HepG2 (cell line): ENCODE data around the gene EFS. TPM values are rescaled to one million over a fixed set of nuclear protein-coding genes. Genes with fewer than 3 reads are reported as not detected.

ENCODE experiments used
- ARNT ChIP-seq: fragments of 450-650 bp; IDR thresholded peaks from 2 replicates; pipeline ENCODE4 v1.6.1; 2017
- FOSL2 ChIP-seq: sonication (generic); formaldehyde crosslinking; IDR thresholded peaks from 2 replicates; pipeline ENCODE4 v1.4.0; 2020; ENCODE audit warnings: missing genetic modification reagents
- HOXA3 ChIP-seq: sonication (generic); formaldehyde crosslinking; IDR thresholded peaks from 2 replicates; pipeline ENCODE4 v1.5.0; 2020; ENCODE audit warnings: missing genetic modification reagents
- MXD3 ChIP-seq: IDR thresholded peaks from 2 replicates; pipeline ENCODE4 v1.6.1; 2016; ENCODE audit warnings: mild to moderate bottlenecking, missing biosample characterization, missing genetic modification reagents
- SNAI1 ChIP-seq: sonication (generic); formaldehyde crosslinking; IDR thresholded peaks from 2 replicates; pipeline ENCODE4 v1.5.0; 2020; ENCODE audit warnings: mild to moderate bottlenecking, missing genetic modification reagents, borderline replicate concordance
- SNRNP70 ChIP-seq: fragments of 200-400 bp; formaldehyde crosslinking; IDR thresholded peaks from 2 replicates; pipeline ENCODE4 v1.6.1; 2017; ENCODE audit warnings: mild to moderate bottlenecking, low read depth, low read length, moderate library complexity
- SSRP1 ChIP-seq: IDR thresholded peaks from 2 replicates; pipeline ENCODE4 v1.6.1; 2016; ENCODE audit warnings: control low read depth
- TBX2 ChIP-seq: sonication (generic); formaldehyde crosslinking; IDR thresholded peaks from 2 replicates; pipeline ENCODE4 v1.5.0; 2020; ENCODE audit warnings: missing genetic modification reagents, mild to moderate bottlenecking, borderline replicate concordance
- TIGD3 ChIP-seq: sonication (generic); formaldehyde crosslinking; IDR thresholded peaks from 2 replicates; pipeline ENCODE4 v1.5.1; 2020; ENCODE audit warnings: mild to moderate bottlenecking, missing genetic modification reagents, borderline replicate concordance
- TRIM24 ChIP-seq: sonication (generic); formaldehyde crosslinking; IDR thresholded peaks from 2 replicates; pipeline ENCODE4 v1.8.0; 2022; ENCODE audit warnings: mild to moderate bottlenecking, missing genetic modification reagents
- UBTF ChIP-seq: sonication (generic); formaldehyde crosslinking; IDR thresholded peaks from 2 replicates; pipeline ENCODE4 v1.4.0; 2020; ENCODE audit warnings: mild to moderate bottlenecking, missing genetic modification reagents
- XBP1 ChIP-seq: sonication (generic); formaldehyde crosslinking; IDR thresholded peaks from 2 replicates; pipeline ENCODE4 v1.5.0; 2020; ENCODE audit warnings: missing genetic modification reagents
- ZBTB20 ChIP-seq: sonication (generic); formaldehyde crosslinking; IDR thresholded peaks from 2 replicates; pipeline ENCODE4 v1.8.1; 2023; ENCODE audit warnings: missing genetic modification reagents, low read depth, mild to moderate bottlenecking, borderline replicate concordance
- ZEB1 ChIP-seq: IDR thresholded peaks from 2 replicates; pipeline ENCODE4 v1.6.1; 2012; ENCODE audit warnings: mild to moderate bottlenecking, low read depth, inconsistent platforms; ENCODE audit not compliant: insufficient replicate concordance
- ZFP36L2 ChIP-seq: sonication (generic); formaldehyde crosslinking; IDR thresholded peaks from 2 replicates; pipeline ENCODE4 v1.4.0; 2020; ENCODE audit warnings: missing genetic modification reagents
- ZFP90 ChIP-seq: sonication (generic); formaldehyde crosslinking; IDR thresholded peaks from 2 replicates; pipeline ENCODE4 v1.8.0; 2022; ENCODE audit warnings: missing genetic modification reagents, mild to moderate bottlenecking, inconsistent platforms, borderline replicate concordance
- ZMYM2 ChIP-seq: sonication (generic); formaldehyde crosslinking; IDR thresholded peaks from 2 replicates; pipeline ENCODE4 v1.8.0; 2022; ENCODE audit warnings: mild to moderate bottlenecking, missing genetic modification reagents
- ZNF280B ChIP-seq: sonication (generic); formaldehyde crosslinking; IDR thresholded peaks from 2 replicates; pipeline ENCODE4 v1.5.0; 2020; ENCODE audit warnings: missing genetic modification reagents, mild to moderate bottlenecking, borderline replicate concordance
- ZNF292 ChIP-seq: sonication (generic); formaldehyde crosslinking; IDR thresholded peaks from 2 replicates; pipeline ENCODE4 v1.8.1; 2022; ENCODE audit warnings: mild to moderate bottlenecking, low read depth, missing genetic modification reagents, borderline replicate concordance
- ZNF329 ChIP-seq: sonication (generic); formaldehyde crosslinking; IDR thresholded peaks from 2 replicates; pipeline ENCODE4 v1.9.0; 2021; ENCODE audit warnings: low read depth, mild to moderate bottlenecking, missing genetic modification reagents
- ZNF496 ChIP-seq: sonication (generic); formaldehyde crosslinking; IDR thresholded peaks from 2 replicates; pipeline ENCODE4 v1.8.1; 2023; ENCODE audit warnings: mild to moderate bottlenecking, moderate library complexity, missing genetic modification reagents; ENCODE audit not compliant: insufficient replicate concordance
- ZNF660 ChIP-seq: sonication (generic); formaldehyde crosslinking; IDR thresholded peaks from 2 replicates; pipeline ENCODE4 v1.5.1; 2020; ENCODE audit warnings: mild to moderate bottlenecking, low read depth, missing genetic modification reagents, borderline replicate concordance
- ZNF720 ChIP-seq: sonication (generic); formaldehyde crosslinking; IDR thresholded peaks from 2 replicates; pipeline ENCODE4 v1.4.0; 2020; ENCODE audit warnings: missing genetic modification reagents
- ZNF782 ChIP-seq: sonication (generic); formaldehyde crosslinking; IDR thresholded peaks from 2 replicates; pipeline ENCODE4 v1.4.0; 2020; ENCODE audit warnings: missing genetic modification reagents, mild to moderate bottlenecking, borderline replicate concordance
- polyA plus RNA-seq, 8 experiments: library from polyadenylated mRNA; depleted of rRNA in 3 of 8; stranded (reverse) in 7 of 8; unstranded in 1 of 8; fragments of >200 nt; fragmentation: Illumina TruSeq in 4 of 8; extraction: Trizol in 4 of 8; gene quantifications; 2 replicates each; pipeline versions ENCODE4 v1.2.1 to v1.2.3, GENCODE V29; 2011 to 2016; ENCODE audit warnings: low read depth in 4 of 8, missing spikeins in 1 of 8, mixed read lengths in 1 of 8; ENCODE audit not compliant: insufficient read depth in 1 of 8
- total RNA-seq, 5 experiments: library from RNA; depleted of rRNA; stranded (reverse); fragments of >200 nt; fragmentation: Illumina TruSeq; extraction: Trizol; gene quantifications; 2 replicates each; pipeline ENCODE4 v1.2.3, GENCODE V29; 2016; ENCODE audit warnings: low read depth in 1 of 5

EFS gene
- total and polyA plus RNA-seq, 2 of the 13 experiments (the other 11 are each of a cell fraction or from before 2014, with no cell fraction given): not detected

GRCh38 chr14:23322568-23323517 is 42.1 kb downstream of the EFS start (continued):
- TF ChIP-seq ZEB1: no peak
- no peak for TF ChIP-seq SNRNP70
- TF ChIP-seq ZMYM2 (CRISPR knock-in tag): 0 out of 2 replicates have a peak, but pooled peaks have one; percentile 29
- TF ChIP-seq TRIM24 (CRISPR knock-in tag): no peak
- no peak for TF ChIP-seq ZFP90 (CRISPR knock-in tag)
- no peak for TF ChIP-seq TIGD3
- no peak for TF ChIP-seq ZNF292 (CRISPR knock-in tag)
- TF ChIP-seq ZFP36L2 (CRISPR knock-in tag): no peak
- 0 out of 2 replicates have a peak, but pooled peaks have one; percentile 18 for TF ChIP-seq UBTF (CRISPR knock-in tag)
- no peak for TF ChIP-seq MXD3 (CRISPR knock-in tag)
- TF ChIP-seq XBP1 (CRISPR knock-in tag): no peak
- peak; percentile 14; the same call in 1 of the 2 replicates for TF ChIP-seq SNAI1 (CRISPR knock-in tag)
- no peak for TF ChIP-seq ZNF280B
- 0 out of 2 replicates have a peak, but pooled peaks have one; percentile 27 for TF ChIP-seq ZNF329 (CRISPR knock-in tag)
- TF ChIP-seq ZBTB20 (CRISPR knock-in tag): no peak; the same call in 1 of the 2 replicates
- no peak for TF ChIP-seq HOXA3 (CRISPR knock-in tag)
- no peak for TF ChIP-seq FOSL2 (CRISPR knock-in tag)
- TF ChIP-seq ARNT: no peak
- no peak for TF ChIP-seq ZNF660 (CRISPR knock-in tag)
- TF ChIP-seq ZNF720 (CRISPR knock-in tag): no peak
- TF ChIP-seq TBX2 (CRISPR knock-in tag): no peak
- no peak for TF ChIP-seq ZNF496 (CRISPR knock-in tag)
- TF ChIP-seq SSRP1 (CRISPR knock-in tag): no peak; the same call in 1 of the 2 replicates
- no peak for TF ChIP-seq ZNF782 (CRISPR knock-in tag)
